Tibial nerve (tissue), 4 donors: ENCODE data around the gene ZNRF1. TPM values are rescaled to one million over a fixed set of nuclear protein-coding genes. Genes with fewer than 3 reads are reported as not detected.
A peak's percentile ranks its signal among the peaks of the same experiment; 100 is the strongest.

ENCODE experiments used
- DNase-seq, 2 donors: peaks; one replicate each; pipeline ENCODE4 v3.0.0-alpha.2; 2019; ENCODE audit warnings: low spot score in 2 of 2
- H3K27ac ChIP-seq, 4 donors: fragments of 200-600 bp; sonication (generic) in 3 of 4; one replicate each; pipeline ENCODE4 v1.5.1; 2017 to 2019; ENCODE audit warnings: mild to moderate bottlenecking in 1 of 4
- H3K27me3 ChIP-seq, 2 donors: fragments of 200-600 bp; sonication (generic) in 1 of 2; one replicate each; pipeline versions ENCODE4 v1.5.1 to v1.6.0; 2017 to 2019
- H3K36me3 ChIP-seq, 3 donors: fragments of 200-600 bp; sonication (generic); one replicate each; pipeline ENCODE4 v1.5.1; 2018 to 2019
- H3K4me1 ChIP-seq, 4 donors: fragments of 200-600 bp; sonication (generic) in 3 of 4; one replicate each; pipeline ENCODE4 v1.5.1; 2017 to 2019
- H3K4me3 ChIP-seq, 4 donors: fragments of 200-600 bp; sonication (generic) in 3 of 4; one replicate each; pipeline ENCODE4 v1.5.1; 2017 to 2019; ENCODE audit warnings: mild to moderate bottlenecking in 1 of 4, moderate library complexity in 1 of 4
- H3K9me3 ChIP-seq, 4 donors: fragments of 200-600 bp; sonication (generic) in 3 of 4; one replicate each; pipeline ENCODE4 v1.5.1; 2017 to 2019
- EP300 ChIP-seq, 2 donors: sonication (generic); formaldehyde crosslinking; IDR thresholded peaks; one replicate each; pipeline ENCODE4 v1.6.1; 2017; ENCODE audit warnings: antibody characterized with exemption in 2 of 2, mild to moderate bottlenecking in 1 of 2
- POLR2A ChIP-seq, 2 donors: fragments of 450-650 bp; IDR thresholded peaks; one replicate each; pipeline ENCODE4 v1.6.1; 2017; ENCODE audit warnings: antibody characterized with exemption in 2 of 2, mild to moderate bottlenecking in 2 of 2, moderate library complexity in 2 of 2
- WGBS, 2 donors: methylation state at CpG; one replicate each; pipeline ENCODE4 v1.1.5; 2018; 5-methylcytosine and 5-hydroxymethylcytosine counted together
- total RNA-seq, 4 donors: library from RNA; depleted of rRNA; stranded (reverse); fragments of >200 nt; gene quantifications; one replicate each; pipeline ENCODE4 v1.1.0, GENCODE V29; 2016
- TF ChIP-seq, protein P1 (sequence below), 5 experiments: fragments of 200-600 bp in 3 of 5; fragments of 450-650 bp in 2 of 5; sonication (generic) in 3 of 5; IDR thresholded peaks; one replicate each; pipeline ENCODE4 v1.5.1; 2016 to 2019; ENCODE audit warnings: antibody characterized with exemption in 5 of 5, mild to moderate bottlenecking in 3 of 5, moderate library complexity in 2 of 5

The ZNRF1 gene
- total RNA-seq, 4 donors from 2014 or later: 10.3 to 31.4 (median 14.7) TPM

DNA sequence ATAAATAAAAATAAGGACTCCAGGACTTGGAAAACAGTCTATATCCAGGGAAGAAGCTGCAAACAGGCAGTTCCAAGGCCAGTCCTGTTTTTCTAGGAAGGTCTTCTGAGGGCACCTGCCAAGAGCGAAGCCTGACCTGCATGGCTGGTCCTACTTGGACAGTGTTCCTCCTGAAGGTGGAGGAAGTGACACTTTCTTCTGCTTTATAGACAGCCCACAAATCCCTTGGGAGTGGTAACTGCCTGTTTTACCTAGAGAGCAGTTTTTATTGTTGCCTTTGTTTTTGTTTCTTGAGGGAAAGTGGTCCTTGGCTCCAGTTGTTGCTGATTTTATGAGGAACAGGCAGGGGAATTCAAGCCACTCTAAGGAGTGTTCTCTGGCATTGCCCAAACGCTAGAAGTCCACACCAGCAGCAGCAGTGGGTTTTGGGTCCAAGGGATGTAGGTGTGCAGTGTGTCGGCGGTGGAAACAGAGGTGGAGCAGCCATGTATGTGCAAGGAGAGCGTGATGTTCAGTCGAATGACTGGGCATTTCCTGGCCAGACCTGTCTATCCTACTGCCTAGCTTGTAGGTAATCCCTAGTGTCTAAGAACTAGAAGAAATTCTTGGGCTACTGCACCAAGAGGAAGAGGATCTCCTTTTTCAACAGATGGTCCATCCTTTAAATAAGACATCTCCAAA, 82.5 kb downstream of the ZNRF1 start:
- H3K27me3 ChIP-seq: no peaks in the 10 kb centered on the region
- H3K27ac ChIP-seq: no peak overlapping the region
- H3K9me3 ChIP-seq: no peaks in the 10 kb centered on the region
- 81 to 82% methylated on average over 6 of the region's 6 CpGs for WGBS, 2 donors
- no peaks in the 10 kb centered on the region for H3K4me1 ChIP-seq
- no peak overlapping the region for H3K4me3 ChIP-seq
- DNase-seq: no peak
- no peak for TF ChIP-seq EP300 (IDR thresholded peaks at IDR 0.05)
- no peak for TF ChIP-seq POLR2A (IDR thresholded peaks at IDR 0.05)
- TF ChIP-seq, protein P1, sequence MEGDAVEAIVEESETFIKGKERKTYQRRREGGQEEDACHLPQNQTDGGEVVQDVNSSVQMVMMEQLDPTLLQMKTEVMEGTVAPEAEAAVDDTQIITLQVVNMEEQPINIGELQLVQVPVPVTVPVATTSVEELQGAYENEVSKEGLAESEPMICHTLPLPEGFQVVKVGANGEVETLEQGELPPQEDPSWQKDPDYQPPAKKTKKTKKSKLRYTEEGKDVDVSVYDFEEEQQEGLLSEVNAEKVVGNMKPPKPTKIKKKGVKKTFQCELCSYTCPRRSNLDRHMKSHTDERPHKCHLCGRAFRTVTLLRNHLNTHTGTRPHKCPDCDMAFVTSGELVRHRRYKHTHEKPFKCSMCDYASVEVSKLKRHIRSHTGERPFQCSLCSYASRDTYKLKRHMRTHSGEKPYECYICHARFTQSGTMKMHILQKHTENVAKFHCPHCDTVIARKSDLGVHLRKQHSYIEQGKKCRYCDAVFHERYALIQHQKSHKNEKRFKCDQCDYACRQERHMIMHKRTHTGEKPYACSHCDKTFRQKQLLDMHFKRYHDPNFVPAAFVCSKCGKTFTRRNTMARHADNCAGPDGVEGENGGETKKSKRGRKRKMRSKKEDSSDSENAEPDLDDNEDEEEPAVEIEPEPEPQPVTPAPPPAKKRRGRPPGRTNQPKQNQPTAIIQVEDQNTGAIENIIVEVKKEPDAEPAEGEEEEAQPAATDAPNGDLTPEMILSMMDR (IDR thresholded peaks at IDR 0.05): no peak
- no peaks in the 10 kb centered on the region for H3K36me3 ChIP-seq

DNA sequence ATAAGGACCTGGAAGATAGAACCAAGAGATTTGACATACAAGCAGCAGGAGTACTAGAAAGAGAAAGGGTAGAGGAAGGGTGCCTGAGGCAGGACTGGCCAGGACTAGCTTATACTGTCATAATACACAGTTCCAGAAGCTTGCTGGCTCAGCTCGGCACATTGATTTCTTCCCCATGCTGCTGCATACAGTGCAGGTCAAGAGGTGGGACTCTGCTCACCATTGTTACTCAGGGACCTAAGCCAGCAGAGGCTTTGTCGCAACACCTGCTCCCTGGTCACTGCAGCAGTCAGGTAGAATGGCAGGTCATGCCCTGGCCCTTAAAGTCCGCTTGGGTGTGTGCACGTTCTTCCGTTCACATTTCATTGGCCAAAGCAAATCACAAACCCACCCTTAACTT, 85.0 kb downstream of the ZNRF1 start:
- Histone ChIP-seq H3K36me3 (no peaks in the 10 kb centered on the region), H3K4me1 (peaks cover 0 to 25% (median 10%) of the 10 kb centered on the region in 4 donors), H3K27ac (no peak overlapping the region), H3K4me3 (no peak overlapping the region), H3K27me3 (no peaks in the 10 kb centered on the region), H3K9me3 (no peaks in the 10 kb centered on the region)
- TF ChIP-seq EP300 (IDR thresholded peaks at IDR 0.05) (no peak), POLR2A (IDR thresholded peaks at IDR 0.05) (no peak)
- TF ChIP-seq, protein P1 (IDR thresholded peaks at IDR 0.05): no peak
- no peak for DNase-seq
- WGBS, 2 donors: 91 to 92% methylated on average over 5 of the region's 5 CpGs

DNA sequence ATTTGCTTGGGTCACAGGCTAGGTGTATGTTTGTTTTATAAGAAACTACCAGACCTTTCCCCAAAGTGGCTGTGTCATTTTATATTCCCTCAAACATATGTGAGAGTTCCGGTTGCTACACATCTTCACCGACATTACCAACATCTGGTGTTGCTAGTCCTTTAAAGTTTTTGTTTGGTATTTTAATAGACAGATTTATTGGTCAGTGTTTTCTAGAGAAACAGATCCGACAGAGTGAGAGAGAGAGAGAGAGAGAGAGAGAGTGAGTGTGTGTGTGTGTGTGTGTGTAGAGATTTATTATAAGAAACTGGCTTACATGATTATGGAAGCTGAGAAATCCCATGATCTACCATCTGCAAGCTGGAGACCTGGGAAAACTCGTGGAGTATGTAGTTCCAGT, 86.7 kb downstream of the ZNRF1 start:
- Histone ChIP-seq H3K9me3 (no peaks in the 10 kb centered on the region), H3K27ac (no peak overlapping the region), H3K4me3 (no peak overlapping the region), H3K4me1 (peaks cover 0 to 25% (median 10%) of the 10 kb centered on the region in 4 donors), H3K36me3 (no peaks in the 10 kb centered on the region), H3K27me3 (no peaks in the 10 kb centered on the region)
- TF ChIP-seq, protein P1 (IDR thresholded peaks at IDR 0.05): no peak
- no peak for TF ChIP-seq POLR2A (IDR thresholded peaks at IDR 0.05)
- no peak for TF ChIP-seq EP300 (IDR thresholded peaks at IDR 0.05)
- WGBS, 2 donors: 83 to 89% methylated on average over 4 of the region's 4 CpGs
- no peak for DNase-seq

DNA sequence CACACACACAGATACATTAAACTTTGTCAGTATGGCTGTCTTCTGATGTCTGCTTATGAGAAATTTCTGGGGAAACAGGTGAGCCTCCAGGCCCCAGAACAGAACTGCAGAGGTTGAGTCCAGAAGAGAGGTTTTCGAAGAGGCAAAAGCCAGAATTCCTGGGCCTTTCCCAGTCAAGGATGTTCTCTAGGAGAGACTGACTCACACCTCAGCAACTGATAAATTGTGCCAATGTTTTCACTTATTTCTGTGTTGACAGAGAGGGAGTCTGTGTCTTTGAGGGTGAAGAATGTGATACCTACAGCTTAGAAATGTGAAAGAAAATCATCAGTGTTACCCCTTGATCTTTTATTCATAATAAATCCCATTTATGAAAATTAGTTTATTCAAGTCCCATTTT, 87.5 kb downstream of the ZNRF1 start:
- WGBS, 2 donors: 68 to 94% methylated on average over 1 of the region's 1 CpG
- no peaks in the 10 kb centered on the region for H3K36me3 ChIP-seq
- no peaks in the 10 kb centered on the region for H3K27me3 ChIP-seq
- TF ChIP-seq EP300 (IDR thresholded peaks at IDR 0.05) (no peak), POLR2A (IDR thresholded peaks at IDR 0.05) (no peak)
- TF ChIP-seq, protein P1 (IDR thresholded peaks at IDR 0.05): no peak
- H3K27ac ChIP-seq: peak overlapping the region in 1 of 4 donors; percentile 58
- H3K4me1 ChIP-seq: peaks cover 0 to 25% (median 10%) of the 10 kb centered on the region in 4 donors
- no peaks in the 10 kb centered on the region for H3K9me3 ChIP-seq
- no peak for DNase-seq
- H3K4me3 ChIP-seq: no peak overlapping the region

DNA sequence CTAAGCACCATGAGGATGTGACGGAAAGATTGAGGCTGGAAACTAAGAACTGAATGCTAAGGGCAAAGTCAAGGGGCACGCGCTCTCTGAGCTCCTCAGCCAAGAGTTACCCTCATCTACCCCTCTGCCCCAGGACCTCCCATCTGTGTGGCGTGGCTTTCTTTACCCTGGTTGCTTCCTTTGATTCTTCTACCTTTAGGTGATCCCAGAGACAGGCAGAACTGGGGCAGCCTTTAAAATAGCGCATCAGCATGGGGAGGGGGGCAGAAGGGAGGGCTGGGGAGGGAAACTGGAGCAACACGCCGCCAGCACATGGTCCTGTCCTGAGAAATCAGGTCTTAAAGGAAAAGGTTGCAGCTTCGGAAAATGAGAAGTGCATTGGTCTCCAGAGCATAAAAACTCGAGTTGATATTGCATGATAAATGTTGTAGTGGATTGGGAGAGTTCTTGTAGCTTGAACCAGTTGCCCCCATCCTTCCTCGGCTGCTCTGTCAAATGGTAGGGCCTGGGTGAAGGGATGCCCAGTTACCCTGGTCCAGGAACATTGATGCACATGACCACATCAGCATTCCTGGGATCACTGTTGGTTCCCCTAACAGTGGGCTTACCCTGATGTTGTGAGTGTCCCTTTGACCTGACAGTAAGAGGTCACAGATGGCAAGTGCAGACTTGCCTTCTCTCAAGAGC, 88.0 kb downstream of the ZNRF1 start:
- TF ChIP-seq POLR2A (IDR thresholded peaks at IDR 0.05) (no peak), EP300 (IDR thresholded peaks at IDR 0.05) (no peak)
- TF ChIP-seq, protein P1 (IDR thresholded peaks at IDR 0.05): no peak
- Histone ChIP-seq H3K27ac (peak overlapping the region in 1 of 4 donors; percentile 58), H3K27me3 (no peaks in the 10 kb centered on the region), H3K36me3 (no peaks in the 10 kb centered on the region), H3K4me3 (no peak overlapping the region), H3K4me1 (peaks cover 0 to 25% (median 10%) of the 10 kb centered on the region in 4 donors), H3K9me3 (no peaks in the 10 kb centered on the region)
- WGBS, 2 donors: 85 to 86% methylated on average over 10 of the region's 10 CpGs
- DNase-seq: no peak
